Measurements from ENCODE around the gene MYADML2. TPM values are rescaled to one million over a fixed set of nuclear protein-coding genes. Genes with fewer than 3 reads are reported as not detected.

Gene MYADML2
- total RNA-seq, 1 donor from 2014 or later = 0.69 TPM

GRCh38 chr17:81907219-81908145, 39.6 kb downstream of the MYADML2 start:
- no peaks in the 10 kb centered on the region for H3K27me3 Mint-ChIP-seq (ENCODE audit: unreplicated experiment)
- no peaks in the 10 kb centered on the region for H3K36me3 Mint-ChIP-seq (ENCODE audit: unreplicated experiment)
- TF ChIP-seq CTCF (IDR thresholded peaks at IDR 0.05; ENCODE audit: partially characterized antibody, unreplicated experiment) = no peak
- H3K27ac Mint-ChIP-seq (ENCODE audit: unreplicated experiment) = no peak overlapping the region
- no peak overlapping the region for H3K4me3 Mint-ChIP-seq (ENCODE audit: unreplicated experiment)
- peaks cover 4% of the 10 kb centered on the region for H3K9me3 Mint-ChIP-seq (ENCODE audit: unreplicated experiment)
- DNase-seq = no peak
- H3K4me1 Mint-ChIP-seq (ENCODE audit: low read depth, unreplicated experiment) = no peaks in the 10 kb centered on the region

GRCh38 chr17:81906476-81907218, 40.4 kb downstream of the MYADML2 start:
- Mint-ChIP-seq H3K4me3 (ENCODE audit: unreplicated experiment) (no peak overlapping the region), H3K4me1 (ENCODE audit: low read depth, unreplicated experiment) (no peaks in the 10 kb centered on the region), H3K27me3 (ENCODE audit: unreplicated experiment) (no peaks in the 10 kb centered on the region), H3K27ac (ENCODE audit: unreplicated experiment) (no peak overlapping the region), H3K36me3 (ENCODE audit: unreplicated experiment) (no peaks in the 10 kb centered on the region), H3K9me3 (ENCODE audit: unreplicated experiment) (peaks cover 2% of the 10 kb centered on the region)
- no peak for DNase-seq
- TF ChIP-seq CTCF (IDR thresholded peaks at IDR 0.05; ENCODE audit: partially characterized antibody, unreplicated experiment) = no peak

- no peak overlapping the region for H3K27ac Mint-ChIP-seq (ENCODE audit: unreplicated experiment)
- peaks cover 2% of the 10 kb centered on the region for H3K9me3 Mint-ChIP-seq (ENCODE audit: unreplicated experiment)
- H3K36me3 Mint-ChIP-seq (ENCODE audit: unreplicated experiment) = no peaks in the 10 kb centered on the region
- no peak for DNase-seq
- no peaks in the 10 kb centered on the region for H3K4me1 Mint-ChIP-seq (ENCODE audit: low read depth, unreplicated experiment)
- no peak overlapping the region for H3K4me3 Mint-ChIP-seq (ENCODE audit: unreplicated experiment)
- no peak for TF ChIP-seq CTCF (IDR thresholded peaks at IDR 0.05; ENCODE audit: partially characterized antibody, unreplicated experiment)
- H3K27me3 Mint-ChIP-seq (ENCODE audit: unreplicated experiment) = peaks cover 3% of the 10 kb centered on the region
Observed at GRCh38 chr17:81905993-81906392, 41.0 kb downstream of the MYADML2 start.

GRCh38 chr17:81905424-81905875, 41.6 kb downstream of the MYADML2 start:
- TF ChIP-seq CTCF (IDR thresholded peaks at IDR 0.05; ENCODE audit: partially characterized antibody, unreplicated experiment) = no peak
- Mint-ChIP-seq H3K36me3 (ENCODE audit: unreplicated experiment) (no peaks in the 10 kb centered on the region), H3K27me3 (ENCODE audit: unreplicated experiment) (peaks cover 5% of the 10 kb centered on the region), H3K9me3 (ENCODE audit: unreplicated experiment) (peaks cover 4% of the 10 kb centered on the region), H3K4me1 (ENCODE audit: low read depth, unreplicated experiment) (no peaks in the 10 kb centered on the region), H3K27ac (ENCODE audit: unreplicated experiment) (no peak overlapping the region), H3K4me3 (ENCODE audit: unreplicated experiment) (no peak overlapping the region)
- DNase-seq = no peak

Measured in glutamatergic neuron (in vitro differentiated cells).